Hypothalamus (tissue), 51 donors: ENCODE measurements around the gene DOCK6.

Experiments
- DNase-seq, 51 donors: peaks; one replicate each; lab custom pipeline; 2025; lab: John Stamatoyannopoulos, UW

DOCK6 gene

GRCh38 chr19:11230621-11231386 is 31.5 kb downstream of the DOCK6 start:
- no peak for DNase-seq

GRCh38 chr19:11227195-11227886 is 35.0 kb downstream of the DOCK6 start:
- DNase-seq: no peak

- DNase-seq: no peak
Measured at GRCh38 chr19:11226716-11227166, 35.6 kb downstream of the DOCK6 start.

GRCh38 chr19:11225815-11226214 is 36.5 kb downstream of the DOCK6 start:
- DNase-seq: no peak

DNA sequence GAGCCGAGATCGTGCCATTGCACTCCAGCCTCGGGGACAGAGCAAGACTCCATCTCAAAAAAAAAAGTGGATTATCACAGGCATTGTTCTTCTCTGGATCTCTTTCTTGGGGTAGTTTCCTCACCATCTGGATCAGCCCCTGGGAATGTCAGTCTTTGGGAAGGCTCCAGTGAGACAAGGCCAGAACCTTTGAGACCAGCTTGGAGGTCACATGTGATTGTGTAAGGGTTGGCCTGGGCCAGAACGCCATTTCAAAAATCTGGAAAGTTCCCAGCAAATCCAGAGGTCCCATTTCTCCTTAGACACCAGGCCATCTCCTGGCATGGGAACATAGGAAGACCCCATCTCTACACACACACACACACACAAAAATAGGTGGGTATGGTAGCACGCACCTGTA is 37.2 kb downstream of the DOCK6 start:
- DNase-seq: no peak

GRCh38 chr19:11224429-11224828 is 37.9 kb downstream of the DOCK6 start:
- DNase-seq: no peak

GRCh38 chr19:11223200-11223599 is 39.1 kb downstream of the DOCK6 start:
- DNase-seq: no peak

- DNase-seq: no peak
Measured at GRCh38 chr19:11221082-11221598, 41.2 kb downstream of the DOCK6 start.

DNA sequence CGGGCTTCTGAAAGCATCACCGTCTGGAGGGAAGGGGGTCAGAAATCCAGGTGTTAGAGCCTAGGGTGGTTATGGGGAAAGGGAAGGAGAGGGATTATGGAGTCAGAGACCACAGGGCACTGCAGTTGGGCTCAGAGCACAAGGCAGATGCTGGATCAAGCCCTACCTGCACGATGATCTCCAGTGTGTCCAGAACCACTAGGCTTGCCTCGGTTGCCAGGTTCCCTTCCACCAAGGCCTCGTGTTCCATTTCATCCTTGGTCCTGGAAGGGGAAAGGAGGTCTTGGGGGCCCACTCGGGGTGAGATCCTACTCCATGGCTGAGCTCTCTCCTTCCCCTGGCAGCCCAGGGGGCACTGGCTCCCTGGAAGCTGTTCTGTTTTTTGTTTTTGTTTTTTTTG is 47.9 kb downstream of the DOCK6 start:
- DNase-seq: no peak

GRCh38 chr19:11210656-11210928 is 51.7 kb downstream of the DOCK6 start:
- DNase-seq: no peak

GRCh38 chr19:11209839-11210655 is 52.3 kb downstream of the DOCK6 start:
- no peak for DNase-seq

DNA sequence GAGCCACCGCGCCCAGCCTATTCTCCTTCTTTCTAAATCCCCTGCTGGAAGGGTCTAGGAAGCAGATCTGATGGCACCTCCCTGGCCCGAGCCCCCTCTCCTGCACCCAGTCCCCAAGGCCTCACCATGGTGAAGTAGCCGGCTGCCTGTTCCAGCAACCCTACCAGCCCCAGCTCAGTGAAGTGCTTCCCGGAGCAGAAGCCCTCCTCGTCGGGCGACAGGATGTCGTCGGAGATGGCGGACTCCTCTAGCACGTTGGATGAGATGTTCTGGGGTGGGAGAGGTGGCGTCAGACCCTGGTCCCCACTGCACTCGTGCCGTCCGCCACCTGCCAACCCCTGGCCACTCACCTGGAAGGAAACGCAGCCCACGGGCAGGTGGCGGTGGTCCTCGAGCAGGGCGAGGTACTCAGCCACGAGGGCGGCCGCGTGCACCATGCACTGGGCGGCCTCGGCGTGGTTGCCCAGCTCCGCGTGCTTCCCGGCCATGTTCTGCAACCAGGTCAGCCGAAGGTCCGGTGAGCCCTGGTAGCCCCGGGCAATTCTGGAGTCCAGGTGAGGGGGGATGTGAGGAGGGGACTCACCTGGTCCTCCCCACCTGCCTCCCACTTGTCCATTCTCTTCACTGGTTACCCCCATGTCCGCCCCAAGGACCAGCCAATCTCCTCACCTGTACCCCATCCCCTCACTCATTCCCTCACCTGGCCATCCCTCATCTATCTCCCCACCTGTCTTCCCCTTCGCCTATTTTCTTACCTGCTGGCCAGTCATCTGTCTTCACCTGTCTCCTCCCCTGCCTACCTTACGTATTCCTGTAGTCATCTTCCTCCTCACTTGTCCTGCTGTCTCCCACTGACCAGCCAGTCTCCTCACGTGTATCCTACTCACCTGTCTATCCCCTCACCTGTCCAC is 53.5 kb downstream of the DOCK6 start:
- DNase-seq: no peak

- DNase-seq: no peak
Measured at GRCh38 chr19:11205939-11206570, 56.3 kb downstream of the DOCK6 start.

- DNase-seq: peak in 1 of 51 donors; percentile 10
Measured at GRCh38 chr19:11204943-11205349, 57.4 kb downstream of the DOCK6 start.

GRCh38 chr19:11204076-11204602 is 58.2 kb downstream of the DOCK6 start:
- DNase-seq: no peak

GRCh38 chr19:11203194-11204075 is 58.9 kb downstream of the DOCK6 start:
- peak in 45 of 51 donors; percentile 9 to 75 (median 41) for DNase-seq

DNA sequence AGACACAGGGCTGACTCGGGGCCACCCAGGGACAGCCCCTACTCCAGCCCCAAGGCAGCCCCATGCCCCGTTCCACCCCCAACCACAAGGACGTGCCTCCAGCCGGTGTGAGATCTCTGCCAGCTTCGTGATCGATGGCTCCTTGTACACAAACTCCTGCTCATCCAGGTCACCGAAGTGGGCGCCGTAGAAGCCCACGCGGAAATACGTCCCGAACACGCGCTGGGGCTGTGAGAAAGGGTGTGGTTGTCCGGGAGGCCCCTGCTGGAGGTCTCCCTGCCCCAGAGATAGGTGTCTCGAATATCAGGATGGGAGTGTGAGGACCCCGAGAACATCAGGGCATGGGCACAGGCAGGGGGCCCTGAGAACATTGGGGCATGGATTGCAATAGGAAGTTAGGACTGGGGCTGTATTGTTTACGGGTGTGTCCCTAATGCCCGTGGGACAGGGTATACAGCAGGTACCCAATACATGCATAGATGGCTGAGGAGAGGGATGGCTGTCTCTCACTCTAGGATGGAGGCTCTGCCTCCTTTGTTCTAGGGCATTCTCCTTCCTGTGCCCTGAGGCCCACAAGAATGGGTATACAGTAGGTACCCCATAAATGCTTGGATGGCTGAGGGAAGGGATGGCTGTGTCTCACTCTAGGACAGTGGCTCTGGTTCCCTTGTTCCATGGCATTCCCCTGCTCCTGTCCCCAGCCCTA is 59.7 kb downstream of the DOCK6 start:
- no peak for DNase-seq

DNA sequence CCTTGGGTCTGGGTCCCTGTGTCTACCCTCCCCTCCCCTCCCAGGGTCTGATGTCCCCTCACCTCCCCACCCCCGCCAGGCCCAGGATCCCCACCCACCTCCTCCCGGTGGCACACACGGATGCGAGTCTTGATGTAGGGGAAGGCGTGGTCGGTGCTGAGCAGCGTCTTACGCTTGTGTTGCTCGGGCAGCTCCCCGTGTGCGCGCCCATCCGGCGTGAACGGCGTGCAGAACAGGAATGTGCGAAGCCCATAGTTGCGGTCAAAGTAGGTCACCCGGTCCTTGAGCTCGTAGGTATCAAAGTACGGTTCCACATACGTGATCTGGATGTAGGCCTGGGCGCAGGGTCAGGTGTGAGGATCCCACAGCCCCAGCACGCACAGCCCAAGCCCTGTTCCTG is 60.5 kb downstream of the DOCK6 start:
- no peak for DNase-seq
